Activated CD8-positive, alpha-beta memory T cell treated with anti-CD3 and anti-CD28 coated beads, Interleukin-2, amount 50 U/mL, for 4 hours (primary cell): Measurements from ENCODE around the gene FAM222B.

Source experiments
- DNase-seq: peaks from one replicate; pipeline ENCODE4 v3.0.0-alpha.2; 2020

FAM222B gene

DNA sequence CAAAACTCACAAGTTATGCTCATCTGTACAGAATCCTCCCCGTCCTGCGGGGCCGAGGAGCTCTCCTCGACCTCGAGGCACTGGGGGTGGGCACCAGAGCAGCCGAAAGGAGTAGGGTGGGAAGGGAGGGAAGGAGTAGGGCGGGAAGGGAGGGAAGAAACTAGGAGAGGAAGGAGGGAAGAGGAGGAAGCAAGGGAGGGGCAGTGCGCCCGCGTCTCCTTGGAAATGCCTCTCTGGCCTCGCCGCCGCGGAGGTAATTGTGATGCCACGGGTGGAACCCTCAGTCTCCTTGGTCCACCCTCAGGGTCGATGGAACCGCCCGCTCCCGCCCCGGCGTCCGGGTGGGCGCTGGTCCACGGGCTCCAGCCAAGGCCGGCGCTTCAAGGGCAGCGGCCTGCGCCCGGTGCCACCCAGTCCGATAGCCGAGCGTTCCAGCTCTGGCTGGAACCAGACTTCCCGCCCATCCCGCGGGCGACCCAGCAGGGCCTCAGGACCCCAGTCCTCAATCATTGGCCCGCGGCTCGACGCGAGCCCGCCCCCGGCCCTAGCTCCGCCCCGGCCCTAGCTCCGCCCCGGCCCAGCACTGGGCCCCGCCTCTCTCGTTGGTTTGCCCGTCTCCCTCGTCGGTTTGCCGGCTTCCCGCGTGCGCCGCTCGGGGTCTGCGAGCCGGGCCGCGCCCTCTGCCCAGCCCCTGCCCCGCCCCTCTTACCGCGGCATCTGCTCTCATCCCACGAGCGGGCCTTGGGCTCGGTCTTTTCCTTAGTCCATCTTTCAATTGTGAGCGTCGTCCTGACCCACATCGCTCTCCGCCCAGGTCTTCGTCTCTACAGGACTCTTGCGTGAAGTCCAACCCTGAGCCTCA lies 131.5 kb downstream of the FAM222B start:
- peak; percentile 88 for DNase-seq

DNA sequence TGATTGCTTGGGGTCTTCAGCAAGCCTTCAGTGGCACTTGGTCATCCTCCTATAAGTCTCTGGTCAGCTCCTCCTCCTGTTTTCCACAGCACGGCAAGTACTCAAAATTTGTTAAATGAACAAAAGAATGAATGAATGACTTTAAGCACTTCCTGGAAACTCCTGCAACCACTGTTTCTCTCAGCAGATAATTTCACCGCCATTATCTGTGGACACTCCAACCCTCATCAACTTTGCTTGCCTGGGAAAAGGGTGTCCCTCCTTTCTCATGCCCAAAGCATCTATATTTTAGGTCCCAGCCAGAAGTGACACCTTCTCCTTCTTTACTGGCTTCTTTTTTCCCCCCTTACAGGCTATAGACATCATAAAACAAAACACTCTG lies 135.3 kb downstream of the FAM222B start:
- DNase-seq = no peak

DNA sequence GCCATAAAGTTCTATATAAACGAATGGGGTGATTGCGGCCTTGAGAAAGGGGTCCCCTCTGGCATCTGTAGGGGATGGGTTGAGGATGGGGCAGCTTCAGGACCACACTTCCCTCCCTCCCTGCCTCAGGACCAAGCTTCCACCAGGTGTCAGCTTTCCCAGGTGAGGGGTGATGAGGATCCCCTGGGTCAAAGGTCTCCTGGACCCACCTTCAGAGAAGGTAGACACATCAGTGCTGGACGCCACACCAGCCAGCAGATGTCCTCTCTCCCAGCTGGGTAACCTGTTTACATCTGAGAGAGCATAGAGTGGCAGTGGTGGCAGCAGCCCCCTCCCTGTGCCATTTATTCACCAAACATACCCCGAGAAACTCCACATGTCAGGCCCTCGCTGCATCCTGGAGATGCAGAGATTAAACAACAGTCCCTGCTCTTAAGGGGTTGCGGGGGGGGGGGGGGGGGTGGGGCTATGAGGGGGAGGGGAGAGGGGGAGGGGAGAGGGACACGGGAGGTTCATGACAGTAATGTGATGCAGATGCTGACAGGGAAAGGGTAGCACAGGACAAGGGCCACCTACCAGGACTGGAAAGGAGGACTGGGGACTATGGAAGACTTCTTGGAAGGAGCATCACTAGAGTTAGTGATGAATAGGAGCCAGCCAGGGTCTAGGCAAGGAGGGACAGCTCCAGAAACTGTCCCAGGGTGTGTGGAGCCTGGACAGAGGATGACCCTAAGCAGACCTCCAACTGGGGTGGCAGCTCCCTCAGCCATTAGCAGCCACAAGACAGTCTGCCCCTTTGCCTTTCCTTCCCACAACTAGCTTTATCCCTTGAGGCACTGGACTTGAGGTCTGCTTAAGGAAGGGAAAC lies 135.9 kb downstream of the FAM222B start:
- no peak for DNase-seq
